Upper lobe of left lung (tissue), 6 donors: ENCODE measurements around the gene ONECUT1. TPM values are rescaled to one million over a fixed set of nuclear protein-coding genes. Genes with fewer than 3 reads are reported as not detected.

Experiments
- ATAC-seq, 2 donors: fragments of 200-7000 bp; cut with Tn5 transposase; one replicate each; pipeline ENCODE4 v1.9.1; 2022; ENCODE audit warnings: mild to moderate bottlenecking in 2 of 2, moderate library complexity in 2 of 2; ENCODE audit not compliant: low FRiP score in 2 of 2
- DNase-seq, 2 donors: peaks; one replicate each; pipeline ENCODE4 v3.0.0-alpha.2; 2019 to 2020
- H3K27ac ChIP-seq, 4 donors: fragments of 200-600 bp; sonication (generic); one replicate each; pipeline ENCODE4 v1.5.1; 2016 to 2019
- H3K27me3 ChIP-seq, 4 donors: fragments of 200-600 bp; sonication (generic); one replicate each; pipeline ENCODE4 v1.5.1; 2017 to 2019
- H3K36me3 ChIP-seq, 4 donors: fragments of 200-600 bp; sonication (generic); one replicate each; pipeline ENCODE4 v1.5.1; 2016 to 2019
- H3K4me1 ChIP-seq, 4 donors: fragments of 200-600 bp; sonication (generic); one replicate each; pipeline ENCODE4 v1.5.1; 2018 to 2019
- H3K4me3 ChIP-seq, 4 donors: fragments of 200-600 bp; sonication (generic); one replicate each; pipeline ENCODE4 v1.5.1; 2017 to 2019; ENCODE audit warnings: mild to moderate bottlenecking in 2 of 4, moderate library complexity in 1 of 4
- H3K9me3 ChIP-seq, 4 donors: fragments of 200-600 bp; sonication (generic); one replicate each; pipeline ENCODE4 v1.5.1; 2018 to 2019
- EP300 ChIP-seq, 4 donors: sonication (generic); formaldehyde crosslinking; IDR thresholded peaks; one replicate each; pipeline ENCODE4 v1.5.1; 2017; ENCODE audit warnings: antibody characterized with exemption in 4 of 4, control low read depth in 2 of 4
- POLR2A ChIP-seq, 4 donors: fragments of 450-650 bp; IDR thresholded peaks; one replicate each; pipeline ENCODE4 v1.5.1; 2016 to 2017; ENCODE audit warnings: antibody characterized with exemption in 4 of 4, mild to moderate bottlenecking in 2 of 4
- POLR2AphosphoS5 ChIP-seq, 2 donors: sonication (generic); formaldehyde crosslinking; IDR thresholded peaks; one replicate each; pipeline ENCODE4 v1.5.1; 2017; ENCODE audit warnings: antibody characterized with exemption in 2 of 2
- WGBS, 2 donors: methylation state at CpG; one replicate each; pipeline ENCODE4 v1.1.5; 2017 to 2018; 5-methylcytosine and 5-hydroxymethylcytosine counted together
- total RNA-seq, 6 donors: library from RNA; depleted of rRNA in 4 of 6; stranded (reverse); fragments of >200 nt in 4 of 6; gene quantifications; one replicate each; pipeline versions ENCODE4 v1.1.0 to v1.2.1, GENCODE V29; 2016 to 2021
- TF ChIP-seq, protein P1 (sequence below), 6 experiments: fragments of 450-650 bp in 4 of 6; fragments of 200-600 bp in 2 of 6; sonication (generic) in 2 of 6; IDR thresholded peaks; one replicate each; pipeline ENCODE4 v1.5.1; 2016 to 2019; ENCODE audit warnings: antibody characterized with exemption in 6 of 6
- donor health status: DM: no; HTN: no; CAD: no; lungs with moderate emphysema.
- donor health status: DM: no; HTN: yes; CAD: no; lungs with severe emphysema.

The ONECUT1 gene
- total RNA-seq, 6 donors from 2014 or later = 0.17 TPM; not detected in 5

DNA sequence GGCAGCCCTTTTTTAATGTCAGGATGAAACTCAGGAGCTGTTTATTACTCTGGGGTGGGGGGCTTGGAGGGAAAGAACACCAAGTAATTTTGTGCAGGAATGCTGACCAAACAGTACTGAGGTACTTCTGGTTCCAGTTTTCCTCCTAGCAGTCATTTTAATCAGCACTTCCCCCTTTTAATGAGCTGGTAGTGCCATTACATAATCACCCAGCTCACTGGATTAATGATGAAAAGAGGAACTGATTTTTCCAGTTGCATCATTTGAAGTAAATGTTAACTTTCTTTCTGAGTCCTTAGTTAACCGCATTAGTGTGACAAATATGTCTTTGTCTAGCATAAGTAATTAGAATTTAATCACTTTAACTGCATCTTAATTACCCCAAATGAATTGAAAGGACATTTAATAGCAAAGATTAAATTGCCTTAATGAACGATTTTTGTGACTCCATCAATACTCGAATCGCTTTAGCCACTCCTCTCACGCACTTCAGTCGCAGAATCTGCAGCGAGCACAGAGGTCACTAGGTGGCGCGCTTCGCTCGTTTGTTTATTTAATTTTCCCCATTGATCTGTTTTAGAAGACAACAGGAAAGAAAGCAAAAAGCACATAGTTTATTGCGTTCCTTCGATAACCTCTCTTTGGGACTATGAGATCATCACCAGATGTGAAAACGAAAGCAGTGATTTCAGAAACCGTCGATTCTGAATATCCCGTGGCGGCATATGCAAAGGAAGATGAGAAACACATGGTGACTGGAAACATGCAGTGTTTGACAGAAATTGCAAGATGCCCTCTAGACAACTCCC lies 9.8 kb downstream of the ONECUT1 start:
- H3K27ac ChIP-seq = no peak overlapping the region
- peak overlapping the region in 2 of 4 donors; percentile 13 to 34 for H3K4me3 ChIP-seq
- WGBS, 2 donors = 5% methylated on average over 18 of the region's 18 CpGs
- peaks cover 13 to 29% (median 19%) of the 10 kb centered on the region in 4 donors for H3K4me1 ChIP-seq
- no peaks in the 10 kb centered on the region for H3K36me3 ChIP-seq
- no peak for DNase-seq
- H3K9me3 ChIP-seq = no peaks in the 10 kb centered on the region
- peaks cover 1 to 39% (median 21%) of the 10 kb centered on the region in 4 donors for H3K27me3 ChIP-seq
- ATAC-seq = peak in 1 of 2 donors; percentile 79
- TF ChIP-seq, protein P1, sequence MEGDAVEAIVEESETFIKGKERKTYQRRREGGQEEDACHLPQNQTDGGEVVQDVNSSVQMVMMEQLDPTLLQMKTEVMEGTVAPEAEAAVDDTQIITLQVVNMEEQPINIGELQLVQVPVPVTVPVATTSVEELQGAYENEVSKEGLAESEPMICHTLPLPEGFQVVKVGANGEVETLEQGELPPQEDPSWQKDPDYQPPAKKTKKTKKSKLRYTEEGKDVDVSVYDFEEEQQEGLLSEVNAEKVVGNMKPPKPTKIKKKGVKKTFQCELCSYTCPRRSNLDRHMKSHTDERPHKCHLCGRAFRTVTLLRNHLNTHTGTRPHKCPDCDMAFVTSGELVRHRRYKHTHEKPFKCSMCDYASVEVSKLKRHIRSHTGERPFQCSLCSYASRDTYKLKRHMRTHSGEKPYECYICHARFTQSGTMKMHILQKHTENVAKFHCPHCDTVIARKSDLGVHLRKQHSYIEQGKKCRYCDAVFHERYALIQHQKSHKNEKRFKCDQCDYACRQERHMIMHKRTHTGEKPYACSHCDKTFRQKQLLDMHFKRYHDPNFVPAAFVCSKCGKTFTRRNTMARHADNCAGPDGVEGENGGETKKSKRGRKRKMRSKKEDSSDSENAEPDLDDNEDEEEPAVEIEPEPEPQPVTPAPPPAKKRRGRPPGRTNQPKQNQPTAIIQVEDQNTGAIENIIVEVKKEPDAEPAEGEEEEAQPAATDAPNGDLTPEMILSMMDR (IDR thresholded peaks at IDR 0.05) = peak; percentile 52 to 73 (median 57)
- TF ChIP-seq EP300 (IDR thresholded peaks at IDR 0.05) = no peak

DNA sequence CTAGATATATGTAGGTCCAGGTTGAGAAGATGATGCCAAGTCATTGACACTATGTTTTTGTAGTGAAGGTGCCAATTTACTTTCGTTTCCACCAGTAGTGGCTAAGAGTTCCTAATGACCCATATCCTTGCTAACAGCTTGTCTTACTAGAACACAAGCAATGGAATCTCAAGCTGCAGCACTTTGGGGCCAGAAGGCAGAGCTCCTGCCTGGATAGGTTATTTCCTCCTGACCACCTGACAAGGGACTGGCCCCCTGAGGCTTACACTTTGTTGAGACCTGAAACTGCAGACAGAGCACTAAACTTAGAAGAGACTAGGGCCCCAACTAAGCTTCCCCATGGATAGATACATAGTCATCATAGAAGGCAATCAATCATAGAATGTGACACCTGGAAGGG lies 11.7 kb downstream of the ONECUT1 start:
- Histone ChIP-seq H3K27me3 (peaks cover 0 to 21% (median 5%) of the 10 kb centered on the region in 4 donors), H3K4me3 (no peak overlapping the region), H3K9me3 (no peaks in the 10 kb centered on the region), H3K36me3 (no peaks in the 10 kb centered on the region), H3K4me1 (peaks cover 4 to 10% (median 6%) of the 10 kb centered on the region in 4 donors), H3K27ac (no peak overlapping the region)
- DNase-seq (no peak), ATAC-seq (no peak)
- TF ChIP-seq POLR2A (IDR thresholded peaks at IDR 0.05) = no peak
- TF ChIP-seq, protein P1 (IDR thresholded peaks at IDR 0.05) = no peak
- TF ChIP-seq POLR2AphosphoS5 (IDR thresholded peaks at IDR 0.05) = no peak
- TF ChIP-seq EP300 (IDR thresholded peaks at IDR 0.05) = no peak
- WGBS, 2 donors = 62 to 69% methylated on average over 1 of the region's 1 CpG

DNA sequence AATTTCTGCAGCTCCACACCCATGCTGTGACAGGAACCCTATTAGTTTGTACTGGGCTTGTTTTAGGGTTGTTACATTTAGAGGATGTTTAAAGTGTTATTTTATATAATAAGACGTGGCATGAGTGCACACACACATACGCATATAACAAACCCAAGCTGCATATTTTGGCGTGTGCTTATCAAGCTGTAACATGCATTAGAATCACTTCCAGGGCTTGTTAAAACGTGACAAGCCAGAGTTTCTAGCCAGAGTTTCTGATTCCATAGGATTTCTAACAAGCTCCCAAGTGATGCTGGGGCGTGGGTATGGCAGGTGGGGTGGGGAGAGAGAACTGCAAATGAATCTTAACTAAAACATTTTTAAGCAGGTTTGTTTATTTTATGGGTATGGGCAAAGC lies 17.4 kb downstream of the ONECUT1 start:
- Histone ChIP-seq H3K4me3 (no peak overlapping the region), H3K27ac (no peak overlapping the region), H3K27me3 (no peaks in the 10 kb centered on the region), H3K9me3 (no peaks in the 10 kb centered on the region), H3K4me1 (no peaks in the 10 kb centered on the region), H3K36me3 (no peaks in the 10 kb centered on the region)
- no peak for DNase-seq
- TF ChIP-seq EP300 (IDR thresholded peaks at IDR 0.05) (no peak), POLR2A (IDR thresholded peaks at IDR 0.05) (no peak), POLR2AphosphoS5 (IDR thresholded peaks at IDR 0.05) (no peak)
- TF ChIP-seq, protein P1 (IDR thresholded peaks at IDR 0.05) = no peak
- ATAC-seq = no peak
- 47 to 51% methylated on average over 5 of the region's 5 CpGs for WGBS, 2 donors

DNA sequence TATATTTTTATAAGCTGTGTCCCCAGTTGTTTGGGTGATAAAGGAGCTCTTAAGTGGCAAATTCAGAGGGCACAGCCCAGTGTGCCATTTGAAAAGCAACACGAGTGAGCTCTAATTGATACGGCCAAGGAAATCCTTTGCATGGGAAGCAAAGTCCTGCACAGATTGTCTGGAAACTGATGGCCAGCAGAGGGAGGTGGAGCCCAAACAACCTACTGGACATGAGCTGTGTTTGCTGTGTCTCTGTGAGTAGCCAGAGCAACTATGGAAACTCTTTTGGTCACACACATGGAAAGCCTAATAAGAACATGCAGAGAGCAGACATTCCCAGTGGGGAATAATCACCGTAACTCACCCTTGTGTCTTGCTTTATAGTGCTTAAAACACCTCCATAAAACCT lies 24.4 kb downstream of the ONECUT1 start:
- TF ChIP-seq POLR2A (IDR thresholded peaks at IDR 0.05) = no peak
- TF ChIP-seq EP300 (IDR thresholded peaks at IDR 0.05) = no peak
- TF ChIP-seq POLR2AphosphoS5 (IDR thresholded peaks at IDR 0.05) = no peak
- TF ChIP-seq, protein P1 (IDR thresholded peaks at IDR 0.05) = no peak
- no peaks in the 10 kb centered on the region for H3K36me3 ChIP-seq
- DNase-seq (no peak), ATAC-seq (no peak)
- no peaks in the 10 kb centered on the region for H3K4me1 ChIP-seq
- 49 to 51% methylated on average over 3 of the region's 3 CpGs for WGBS, 2 donors
- H3K27ac ChIP-seq = no peak overlapping the region
- H3K27me3 ChIP-seq = no peaks in the 10 kb centered on the region
- H3K4me3 ChIP-seq = no peak overlapping the region
- no peaks in the 10 kb centered on the region for H3K9me3 ChIP-seq

DNA sequence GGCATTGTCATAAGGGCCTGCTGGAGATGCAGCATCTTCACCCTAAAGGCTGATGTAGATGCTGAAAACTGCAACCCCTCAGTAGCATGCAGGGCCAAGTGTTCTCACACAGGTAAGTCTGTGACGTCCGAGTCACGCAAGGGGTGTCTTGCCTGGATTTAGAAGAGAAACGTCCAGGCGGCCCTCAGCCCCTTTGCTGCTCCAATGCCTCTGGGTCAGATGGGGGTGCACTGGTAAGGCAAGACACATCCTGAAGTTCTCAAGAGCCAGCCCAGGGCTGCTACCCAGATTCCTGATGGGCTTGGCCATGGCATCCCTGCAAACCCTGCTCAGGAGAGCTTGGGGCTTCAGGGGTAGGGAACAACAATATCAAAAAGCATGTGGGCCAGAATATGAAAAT lies 25.4 kb downstream of the ONECUT1 start:
- Histone ChIP-seq H3K36me3 (no peaks in the 10 kb centered on the region), H3K27me3 (no peaks in the 10 kb centered on the region), H3K4me1 (no peaks in the 10 kb centered on the region), H3K9me3 (no peaks in the 10 kb centered on the region), H3K27ac (no peak overlapping the region), H3K4me3 (no peak overlapping the region)
- WGBS, 2 donors = 86% methylated on average over 5 of the region's 5 CpGs; no CpG with 5 or more reads in 1 of the 2 donors
- DNase-seq (no peak), ATAC-seq (no peak)
- no peak for TF ChIP-seq POLR2AphosphoS5 (IDR thresholded peaks at IDR 0.05)
- TF ChIP-seq, protein P1 (IDR thresholded peaks at IDR 0.05) = no peak
- TF ChIP-seq EP300 (IDR thresholded peaks at IDR 0.05) = no peak
- TF ChIP-seq POLR2A (IDR thresholded peaks at IDR 0.05) = no peak
